Gastroesophageal sphincter (tissue), 4 donors: ENCODE results near the gene RANBP10. TPM values are rescaled to one million over a fixed set of nuclear protein-coding genes. Genes with fewer than 3 reads are reported as not detected.

ENCODE experiments used
- ATAC-seq: fragments of 150-250 bp; one replicate; pipeline ENCODE4 v1.9.1; 2016; ENCODE audit warnings: mild to moderate bottlenecking, moderate library complexity
- H3K27ac ChIP-seq, 4 donors: fragments of 200-600 bp; sonication (generic) in 3 of 4; 1 replicate in 3 of 4; 2 replicates in 1 of 4; pipeline ENCODE4 v1.5.1; 2016 to 2019
- H3K27me3 ChIP-seq: fragments of 200-600 bp; sonication (generic); one replicate; pipeline ENCODE4 v1.5.1; 2019
- H3K36me3 ChIP-seq, 2 donors: fragments of 200-600 bp; sonication (generic); one replicate each; pipeline ENCODE4 v1.5.1; 2019; ENCODE audit warnings: control low read depth in 1 of 2
- H3K4me1 ChIP-seq, 3 donors: fragments of 200-600 bp; sonication (generic); 1 replicate in 2 of 3; 2 replicates in 1 of 3; pipeline ENCODE4 v1.5.1; 2016 to 2019; ENCODE audit warnings: control low read depth in 2 of 3
- H3K4me3 ChIP-seq, 2 donors: fragments of 200-600 bp; sonication (generic); one replicate each; pipeline ENCODE4 v1.5.1; 2019; ENCODE audit warnings: mild to moderate bottlenecking in 1 of 2, moderate library complexity in 1 of 2
- H3K9me3 ChIP-seq, 3 donors: fragments of 200-600 bp; sonication (generic); one replicate each; pipeline ENCODE4 v1.5.1; 2017 to 2019; ENCODE audit warnings: control low read depth in 2 of 3
- EP300 ChIP-seq: sonication (generic); formaldehyde crosslinking; IDR thresholded peaks from one replicate; pipeline ENCODE4 v1.6.1; 2017; ENCODE audit warnings: antibody characterized with exemption, mild to moderate bottlenecking
- POLR2A ChIP-seq, 2 donors: fragments of 450-650 bp; IDR thresholded peaks; one replicate each; pipeline ENCODE4 v1.6.1; 2017; ENCODE audit warnings: antibody characterized with exemption in 2 of 2, mild to moderate bottlenecking in 2 of 2, moderate library complexity in 1 of 2
- POLR2AphosphoS5 ChIP-seq: sonication (generic); formaldehyde crosslinking; IDR thresholded peaks from one replicate; pipeline ENCODE4 v1.6.1; 2017; ENCODE audit warnings: antibody characterized with exemption
- WGBS, 2 donors: methylation state at CpG; one replicate each; pipeline ENCODE4 v1.1.5; 2018; ENCODE audit warnings: low coverage in 1 of 2; 5-methylcytosine and 5-hydroxymethylcytosine counted together
- total RNA-seq, 4 donors: library from RNA; depleted of rRNA; stranded (reverse); fragments of >200 nt; gene quantifications; one replicate each; pipeline ENCODE4 v1.1.0, GENCODE V29; 2016
- TF ChIP-seq, protein P1 (sequence below), 4 experiments: fragments of 200-600 bp in 2 of 4; fragments of 450-650 bp in 2 of 4; sonication (generic) in 1 of 4; IDR thresholded peaks; one replicate each; pipeline ENCODE4 v1.5.1; 2017 to 2019; ENCODE audit warnings: antibody characterized with exemption in 4 of 4, mild to moderate bottlenecking in 2 of 4, moderate library complexity in 2 of 4

RANBP10 gene
- total RNA-seq: 10 to 100 TPM in 1 of 4 donors, 1 to 10 TPM in 3; 6.0 to 12.3 (median 8.4) TPM

DNA sequence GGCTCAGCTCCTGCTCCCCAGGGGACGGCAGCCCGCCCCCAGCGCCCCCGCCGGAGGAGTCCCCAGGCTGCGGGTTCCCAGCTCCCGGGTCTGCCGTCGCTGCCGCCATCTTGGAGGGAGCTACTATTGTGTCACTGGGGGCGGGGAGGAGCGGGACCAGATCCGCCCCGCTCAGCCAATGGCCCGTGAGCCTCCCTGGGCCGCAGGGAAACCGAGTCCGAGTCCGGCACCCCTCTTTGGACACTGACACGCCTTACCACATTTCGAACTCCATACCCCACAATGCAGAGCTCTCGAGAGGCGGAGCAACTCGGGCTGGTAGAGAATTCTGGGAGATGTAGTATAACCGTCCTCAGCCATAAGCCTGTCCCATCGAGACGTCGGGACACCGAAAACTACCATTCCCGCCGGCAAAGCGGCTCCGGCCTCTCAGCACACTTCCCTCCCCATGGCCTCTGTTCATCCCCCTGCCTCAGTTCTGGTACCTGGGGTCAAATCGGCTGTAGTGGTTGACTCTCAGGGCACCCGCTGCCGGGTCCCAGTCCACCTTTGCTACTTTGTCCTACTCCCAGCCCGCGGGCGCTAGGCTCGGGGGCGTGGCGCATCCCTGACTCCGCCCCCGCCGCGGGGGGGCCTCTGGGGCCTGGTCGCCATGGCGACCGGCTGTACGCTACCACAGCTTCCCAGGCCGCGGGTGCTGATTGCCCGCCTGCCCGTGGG lies at the start of gene RANBP10, which contains the start of gene TSNAXIP1:
Gene RANBP10 (minus strand): TSS at position 133 of the 720 bp plus-strand sequence. CDS start 24 bp downstream, at position 109.
Gene TSNAXIP1 (plus strand): TSS at position 462 of the 720 bp plus-strand sequence. CDS start 261 bp downstream, outside the sequence.
- TF ChIP-seq EP300 (no peak), POLR2AphosphoS5 (peak; percentile 78), POLR2A (IDR thresholded peaks at IDR 0.05) (peak; percentile 60 to 76)
- peaks cover 0 to 42% (median 16%) of the 10 kb centered on the region in 3 donors for H3K4me1 ChIP-seq

DNA sequence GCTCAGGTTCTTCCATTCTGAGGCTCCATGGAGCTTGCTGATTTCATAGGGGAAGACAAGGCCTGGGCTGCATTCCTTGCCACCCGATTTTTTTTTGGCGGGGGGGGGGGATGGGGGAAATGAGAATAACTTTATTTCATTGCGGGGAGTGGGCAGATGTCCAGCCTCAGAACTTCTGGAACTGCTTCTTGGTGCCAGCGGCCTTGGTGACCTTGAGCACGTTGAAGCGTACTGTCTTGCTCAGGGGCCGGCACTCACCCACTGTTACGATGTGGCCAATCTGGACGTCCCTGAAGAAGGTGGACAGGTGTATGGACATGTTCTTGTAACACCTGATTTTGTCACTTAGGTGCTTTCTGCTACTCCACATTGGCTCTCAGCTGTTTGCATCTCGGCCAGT lies 49.4 kb upstream of the RANBP10 start:
- Histone ChIP-seq H3K9me3 (no peaks in the 10 kb centered on the region), H3K36me3 (peaks cover 0 to 5% of the 10 kb centered on the region in 2 donors), H3K27me3 (no peaks in the 10 kb centered on the region), H3K27ac (peak overlapping the region in 1 of 4 donors; percentile 19), H3K4me1 (peaks cover 0 to 57% (median 18%) of the 10 kb centered on the region in 3 donors), H3K4me3 (no peak overlapping the region)
- ATAC-seq: no peak
- TF ChIP-seq, protein P1, sequence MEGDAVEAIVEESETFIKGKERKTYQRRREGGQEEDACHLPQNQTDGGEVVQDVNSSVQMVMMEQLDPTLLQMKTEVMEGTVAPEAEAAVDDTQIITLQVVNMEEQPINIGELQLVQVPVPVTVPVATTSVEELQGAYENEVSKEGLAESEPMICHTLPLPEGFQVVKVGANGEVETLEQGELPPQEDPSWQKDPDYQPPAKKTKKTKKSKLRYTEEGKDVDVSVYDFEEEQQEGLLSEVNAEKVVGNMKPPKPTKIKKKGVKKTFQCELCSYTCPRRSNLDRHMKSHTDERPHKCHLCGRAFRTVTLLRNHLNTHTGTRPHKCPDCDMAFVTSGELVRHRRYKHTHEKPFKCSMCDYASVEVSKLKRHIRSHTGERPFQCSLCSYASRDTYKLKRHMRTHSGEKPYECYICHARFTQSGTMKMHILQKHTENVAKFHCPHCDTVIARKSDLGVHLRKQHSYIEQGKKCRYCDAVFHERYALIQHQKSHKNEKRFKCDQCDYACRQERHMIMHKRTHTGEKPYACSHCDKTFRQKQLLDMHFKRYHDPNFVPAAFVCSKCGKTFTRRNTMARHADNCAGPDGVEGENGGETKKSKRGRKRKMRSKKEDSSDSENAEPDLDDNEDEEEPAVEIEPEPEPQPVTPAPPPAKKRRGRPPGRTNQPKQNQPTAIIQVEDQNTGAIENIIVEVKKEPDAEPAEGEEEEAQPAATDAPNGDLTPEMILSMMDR (IDR thresholded peaks at IDR 0.05): no peak
- TF ChIP-seq POLR2AphosphoS5 (no peak), EP300 (no peak), POLR2A (IDR thresholded peaks at IDR 0.05) (no peak)
- WGBS, 2 donors: 77 to 89% methylated on average over 4 to 5 of the region's 10 CpGs

More for the DNA sequence above, at the start of gene RANBP10, which contains the start of gene TSNAXIP1:
- peak; percentile 99 for ATAC-seq
- no peaks in the 10 kb centered on the region for H3K27me3 ChIP-seq
- 0% methylated on average over 6 of the region's 54 CpGs; no CpG with 5 or more reads in 1 of the 2 donors for WGBS, 2 donors
- peak within 1 kb of the TSS; percentile 91 to 97 for H3K4me3 ChIP-seq
- H3K36me3 ChIP-seq: peaks cover 0 to 24% of the 10 kb centered on the region in 2 donors
- no peaks in the 10 kb centered on the region for H3K9me3 ChIP-seq
- H3K27ac ChIP-seq: peak within 1 kb of the TSS; percentile 78 to 93 (median 88)

DNA sequence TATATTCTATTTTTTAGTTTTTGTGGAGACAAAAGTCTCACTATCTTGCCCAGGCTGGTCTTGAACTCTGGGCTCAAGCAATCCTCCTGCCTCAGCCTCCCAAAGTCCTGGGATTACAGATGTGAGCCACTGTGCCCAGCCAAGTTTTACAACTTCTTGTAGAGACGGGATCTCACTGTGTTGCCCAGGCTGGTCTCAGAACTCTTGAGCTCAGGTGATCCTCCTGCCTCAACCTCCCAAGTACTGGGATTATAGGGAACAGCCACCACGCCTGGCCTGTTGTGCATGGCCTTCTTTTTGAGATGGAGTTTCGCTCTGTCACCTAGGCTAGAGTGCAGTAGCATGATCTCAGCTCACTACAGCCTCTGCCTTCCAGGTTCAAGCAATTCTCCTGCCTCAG lies 47.3 kb upstream of the RANBP10 start:
- TF ChIP-seq POLR2AphosphoS5 (no peak), POLR2A (IDR thresholded peaks at IDR 0.05) (no peak), EP300 (no peak)
- TF ChIP-seq, protein P1 (IDR thresholded peaks at IDR 0.05): no peak
- Histone ChIP-seq H3K36me3 (no peaks in the 10 kb centered on the region), H3K27ac (no peak overlapping the region), H3K27me3 (no peaks in the 10 kb centered on the region), H3K4me1 (peaks cover 0 to 66% (median 19%) of the 10 kb centered on the region in 3 donors), H3K9me3 (no peaks in the 10 kb centered on the region), H3K4me3 (no peak overlapping the region)
- ATAC-seq: no peak
- 88% methylated on average over 1 of the region's 3 CpGs; no CpG with 5 or more reads in 1 of the 2 donors for WGBS, 2 donors

DNA sequence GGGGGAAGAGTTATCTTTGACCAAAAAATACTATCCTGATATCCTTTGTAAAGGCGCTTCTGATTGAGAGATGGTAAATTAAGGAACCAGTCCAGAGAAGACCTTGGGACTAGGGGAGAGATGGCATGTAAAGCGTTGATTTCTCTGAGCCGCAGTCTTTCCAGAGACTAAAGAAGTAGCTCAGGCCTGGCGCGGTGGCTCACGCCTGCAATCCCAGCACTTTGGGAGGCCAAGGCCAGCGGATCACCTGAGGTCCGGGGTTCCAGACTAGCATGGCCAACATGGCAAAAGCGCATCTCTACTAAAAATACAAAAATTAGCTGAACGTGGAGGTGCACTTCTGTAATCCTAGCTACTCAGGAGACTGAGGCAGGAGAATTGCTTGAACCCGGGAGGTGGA lies 41.8 kb upstream of the RANBP10 start:
- H3K27ac ChIP-seq: peak overlapping the region in 3 of 4 donors; percentile 95 to 100 (median 99)

More for the DNA sequence above, 41.8 kb upstream of the RANBP10 start:
- Histone ChIP-seq H3K27me3 (no peaks in the 10 kb centered on the region), H3K36me3 (no peaks in the 10 kb centered on the region), H3K4me3 (peak overlapping the region in 1 of 2 donors; percentile 97), H3K4me1 (peaks cover 6 to 72% (median 39%) of the 10 kb centered on the region in 3 donors), H3K9me3 (no peaks in the 10 kb centered on the region)
- TF ChIP-seq EP300 (no peak), POLR2AphosphoS5 (no peak), POLR2A (IDR thresholded peaks at IDR 0.05) (no peak)
- TF ChIP-seq, protein P1 (IDR thresholded peaks at IDR 0.05): no peak
- no peak for ATAC-seq
- WGBS, 2 donors: 77 to 90% methylated on average over 2 to 4 of the region's 11 CpGs
